GM12891 (cell line): Measurements from ENCODE around the gene PPIL1.

Experiments used
- PAX5 ChIP-seq: IDR thresholded peaks from 2 replicates; pipeline ENCODE4 v1.6.1; 2011; ENCODE audit warnings: low read length, moderate library complexity, mild to moderate bottlenecking; ENCODE audit not compliant: insufficient read depth, severe bottlenecking
- POLR2A ChIP-seq: IDR thresholded peaks from 2 replicates; pipeline ENCODE4 v1.6.1; 2011; ENCODE audit warnings: low read depth, low read length, control low read depth
- TAF1 ChIP-seq: IDR thresholded peaks from 2 replicates; pipeline ENCODE4 v1.6.1; 2011; ENCODE audit warnings: low read depth, low read length, control low read depth

GRCh38 chr6:36850021-36850420 lies 24.6 kb downstream of the PPIL1 start:
- no peak for TF ChIP-seq POLR2A
- TF ChIP-seq TAF1: no peak
- no peak for TF ChIP-seq PAX5
